ENCODE results near the gene ONECUT1.

GRCh38 chr15:52731732-52732470 is 58.2 kb downstream of the ONECUT1 start:
- TF ChIP-seq CTCF (conservative IDR thresholded peaks at IDR 0.05; ENCODE audit: low read length) (no peak), EZH2phosphoT487 (IDR thresholded peaks at IDR 0.05; ENCODE audit: borderline replicate concordance, low read depth, low read length) (no peak)

All from OCI-LY7 (cell line).